ENCODE data around the gene SSH2. TPM values are rescaled to one million over a fixed set of nuclear protein-coding genes. Genes with fewer than 3 reads are reported as not detected.

SSH2 gene
- total and polyA plus RNA-seq, 2 experiments from 2014 or later, result 32.4 to 43.2 TPM

DNA sequence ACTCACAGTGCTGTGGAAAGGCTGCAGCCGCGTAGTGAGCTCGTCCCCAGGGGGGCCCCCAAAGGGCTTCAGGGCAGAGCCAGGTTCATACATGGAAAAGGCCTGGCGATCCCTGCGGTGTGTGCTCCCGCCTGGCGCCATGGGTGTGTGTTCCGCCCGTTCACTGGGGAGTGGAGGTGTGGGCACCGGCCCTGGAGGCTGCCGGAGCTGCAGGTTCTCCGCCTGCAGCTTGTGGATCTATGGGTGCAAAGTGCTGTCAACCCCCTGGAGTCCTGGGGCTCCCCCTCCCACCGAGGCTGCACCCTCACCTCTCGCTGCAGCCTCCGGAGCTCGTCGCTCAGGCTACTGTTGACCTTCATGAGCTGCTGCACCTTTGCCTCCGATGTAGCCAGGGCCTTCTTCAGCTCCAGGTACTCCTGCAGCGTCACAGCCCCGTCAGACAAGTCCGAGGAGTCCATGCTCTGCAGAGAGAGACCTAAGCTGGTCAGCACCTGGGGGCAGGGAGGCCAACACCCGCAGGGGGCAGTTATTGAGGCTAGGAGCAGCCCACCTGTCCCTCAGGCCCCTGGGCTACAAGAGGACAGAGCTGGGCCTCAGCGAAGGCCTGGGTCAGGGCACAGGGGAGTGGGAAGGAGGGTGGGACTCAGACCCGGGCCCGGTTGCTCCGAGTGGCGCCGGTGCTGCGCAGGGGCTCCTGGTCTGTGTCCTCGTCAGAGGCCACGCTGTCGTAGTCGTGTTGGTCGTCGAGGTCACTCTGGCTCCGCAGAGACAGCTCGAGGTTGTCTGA lies 353.6 kb downstream of the SSH2 start:
- Histone ChIP-seq H3K4me3 (no peak overlapping the region), H3K9me3 (ENCODE audit: low read depth) (no peaks in the 10 kb centered on the region), H3K4me1 (ENCODE audit: low read depth) (peaks cover 8% of the 10 kb centered on the region), H3K27ac (no peak overlapping the region), H3K36me3 (peaks cover 10% of the 10 kb centered on the region), H3K27me3 (no peaks in the 10 kb centered on the region)
- DNase-seq (ENCODE audit: low read depth in 1 of 2, low spot score in 1 of 2), result no peak
- TF ChIP-seq, protein P1, sequence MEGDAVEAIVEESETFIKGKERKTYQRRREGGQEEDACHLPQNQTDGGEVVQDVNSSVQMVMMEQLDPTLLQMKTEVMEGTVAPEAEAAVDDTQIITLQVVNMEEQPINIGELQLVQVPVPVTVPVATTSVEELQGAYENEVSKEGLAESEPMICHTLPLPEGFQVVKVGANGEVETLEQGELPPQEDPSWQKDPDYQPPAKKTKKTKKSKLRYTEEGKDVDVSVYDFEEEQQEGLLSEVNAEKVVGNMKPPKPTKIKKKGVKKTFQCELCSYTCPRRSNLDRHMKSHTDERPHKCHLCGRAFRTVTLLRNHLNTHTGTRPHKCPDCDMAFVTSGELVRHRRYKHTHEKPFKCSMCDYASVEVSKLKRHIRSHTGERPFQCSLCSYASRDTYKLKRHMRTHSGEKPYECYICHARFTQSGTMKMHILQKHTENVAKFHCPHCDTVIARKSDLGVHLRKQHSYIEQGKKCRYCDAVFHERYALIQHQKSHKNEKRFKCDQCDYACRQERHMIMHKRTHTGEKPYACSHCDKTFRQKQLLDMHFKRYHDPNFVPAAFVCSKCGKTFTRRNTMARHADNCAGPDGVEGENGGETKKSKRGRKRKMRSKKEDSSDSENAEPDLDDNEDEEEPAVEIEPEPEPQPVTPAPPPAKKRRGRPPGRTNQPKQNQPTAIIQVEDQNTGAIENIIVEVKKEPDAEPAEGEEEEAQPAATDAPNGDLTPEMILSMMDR (IDR thresholded peaks at IDR 0.05; ENCODE audit: low read depth, low read length), result no peak

Other genes starting within 250 kb of the SSH2 start
- 0.12 and 0.88 TPM in 2 replicates for gene EFCAB5, start 11.4 kb upstream of the SSH2 start, total RNA-seq
- gene EFCAB5, start 11.4 kb upstream of the SSH2 start, polyA plus RNA-seq, result 1.2 and 1.5 TPM in 2 replicates
- gene NSRP1, start 186.6 kb upstream of the SSH2 start, total RNA-seq, result 4.8 and 14.6 TPM in 2 replicates
- 29.1 and 38.9 TPM in 2 replicates for gene NSRP1, start 186.6 kb upstream of the SSH2 start, polyA plus RNA-seq